CD4-positive, alpha-beta T cell treated with Interleukin-15 for 4 hours (primary cell): Measurements from ENCODE around the gene BHLHE23.
"Not testable (repeated sequence)": the region's sequence is repeated elsewhere in the genome, so short reads cannot be mapped to it uniquely, and the experiment has no call there.

ENCODE experiments used
- DNase-seq: peaks from one replicate; pipeline ENCODE4 v3.0.0-alpha.2; 2020; ENCODE audit warnings: low spot score

BHLHE23 gene

GRCh38 chr20:63043348-63044203 is 36.8 kb upstream of the BHLHE23 start:
- DNase-seq = no peak

DNA sequence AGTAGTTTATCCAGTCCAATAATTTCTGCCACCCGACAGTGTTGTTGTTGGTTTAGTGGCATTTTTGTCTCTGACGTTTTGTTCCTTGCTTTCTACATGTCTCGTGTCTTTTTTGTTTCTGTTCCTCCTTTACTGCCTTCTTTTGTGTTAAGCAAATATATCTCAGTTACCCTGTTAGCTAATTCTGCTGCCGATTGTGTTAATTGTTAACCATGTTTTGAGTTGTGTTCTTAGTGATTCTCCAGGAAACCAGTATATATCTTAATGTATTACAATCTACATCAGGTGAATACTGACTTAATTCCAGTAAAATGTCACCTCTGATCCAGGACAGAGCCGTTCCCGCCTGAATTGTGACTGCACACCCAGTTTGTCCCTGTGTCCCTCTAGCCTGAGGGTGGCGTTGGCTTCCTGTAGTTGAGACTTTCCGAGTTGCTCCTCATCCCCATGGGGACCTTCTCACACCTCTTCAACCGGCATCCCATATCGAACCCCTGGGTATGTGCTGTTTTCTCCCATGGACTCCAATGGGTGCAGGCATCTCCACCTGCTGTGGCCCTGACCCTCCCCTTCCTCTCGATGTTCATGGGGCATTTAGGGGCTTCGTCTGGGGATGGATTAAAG is 35.8 kb upstream of the BHLHE23 start:
- no peak for DNase-seq

DNA sequence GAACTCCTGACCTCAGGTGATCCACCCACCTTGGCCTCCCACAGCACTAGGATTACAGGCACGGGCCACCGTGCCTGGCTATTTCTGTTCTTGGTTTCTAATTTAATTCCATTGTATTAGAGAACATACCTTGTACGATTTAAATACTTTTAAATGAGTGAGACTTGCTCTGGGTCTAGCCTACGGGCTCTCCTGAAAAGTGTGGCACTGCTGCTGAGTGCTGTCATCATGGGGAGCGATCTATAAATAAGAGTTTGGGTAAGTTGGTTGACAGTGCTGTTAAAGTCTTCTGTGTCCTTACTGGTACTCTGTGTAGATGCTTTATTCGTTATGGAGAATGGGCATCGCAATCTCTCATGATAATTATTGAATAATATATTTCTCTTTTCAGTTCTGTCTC is 35.0 kb upstream of the BHLHE23 start:
- DNase-seq = no peak

DNA sequence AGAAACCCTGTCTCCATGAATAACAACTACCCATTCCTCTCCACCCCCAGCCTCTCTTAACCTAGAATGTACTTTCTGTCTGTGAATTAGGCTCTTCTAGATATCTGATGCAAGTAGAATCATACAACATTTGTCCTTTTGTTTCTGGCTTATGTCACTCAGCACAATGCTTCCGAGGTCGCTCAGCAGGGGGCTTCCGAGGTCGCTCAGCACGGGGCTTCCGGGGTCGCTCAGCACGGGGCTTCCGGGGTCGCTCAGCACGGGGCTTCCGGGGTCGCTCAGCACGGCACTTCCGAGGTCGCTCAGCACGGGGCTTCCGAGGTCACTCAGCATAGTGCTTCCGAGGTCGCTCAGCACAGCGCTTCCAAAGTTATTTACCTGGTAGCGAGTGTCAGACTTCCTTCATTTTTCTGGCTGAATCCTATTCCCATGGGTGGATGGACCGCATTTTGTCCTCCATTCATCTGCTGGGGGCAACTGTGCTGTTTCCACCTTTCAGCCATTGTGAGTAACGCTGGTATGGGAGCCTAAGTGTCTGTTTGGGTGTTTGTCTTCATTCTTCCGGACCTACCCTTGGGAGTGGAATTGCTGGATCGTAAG is 31.0 kb upstream of the BHLHE23 start:
- no peak for DNase-seq

GRCh38 chr20:63036291-63036690 is 29.5 kb upstream of the BHLHE23 start:
- DNase-seq = no peak

GRCh38 chr20:63035603-63036185 is 28.9 kb upstream of the BHLHE23 start:
- DNase-seq = no peak

DNA sequence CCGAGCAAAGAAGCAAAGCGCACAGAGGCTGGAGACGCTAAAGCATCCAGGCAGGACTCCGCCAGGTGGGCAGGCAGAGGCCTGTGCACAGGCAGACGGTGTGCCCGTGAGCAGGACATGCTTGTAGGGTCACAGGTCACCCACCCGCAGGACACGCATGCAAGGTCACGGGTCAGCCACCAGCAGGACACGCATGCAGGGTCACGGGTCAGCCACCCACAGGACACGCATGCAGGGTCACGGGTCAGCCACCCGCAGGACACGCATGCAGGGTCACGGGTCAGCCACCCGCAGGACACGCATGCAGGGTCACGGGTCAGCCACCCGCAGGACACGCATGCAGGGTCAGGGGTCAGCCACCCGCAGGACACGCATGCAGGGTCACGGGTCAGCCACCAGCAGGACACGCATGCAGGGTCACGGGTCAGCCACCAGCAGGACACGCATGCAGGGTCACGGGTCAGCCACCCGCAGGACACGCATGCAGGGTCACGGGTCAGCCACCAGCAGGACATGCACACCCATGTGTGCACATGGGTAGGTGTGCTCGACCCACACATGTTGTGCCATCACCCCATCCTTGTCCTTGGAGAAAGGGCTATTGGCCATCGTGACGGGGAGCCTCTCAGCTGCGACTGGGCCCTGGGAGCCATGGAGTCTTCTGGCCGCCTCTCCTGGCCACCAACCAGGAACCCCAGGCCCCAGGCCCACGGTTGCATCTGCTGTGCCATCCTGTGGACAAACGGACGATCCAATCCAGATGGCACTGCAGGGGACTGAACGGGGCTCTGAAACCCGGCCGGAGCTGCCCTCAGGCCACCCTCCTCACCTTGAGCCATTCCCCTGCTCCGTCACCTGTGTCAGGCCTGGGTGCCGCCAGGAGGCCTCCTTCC is 28.2 kb upstream of the BHLHE23 start:
- not testable (repeated sequence) for DNase-seq

DNA sequence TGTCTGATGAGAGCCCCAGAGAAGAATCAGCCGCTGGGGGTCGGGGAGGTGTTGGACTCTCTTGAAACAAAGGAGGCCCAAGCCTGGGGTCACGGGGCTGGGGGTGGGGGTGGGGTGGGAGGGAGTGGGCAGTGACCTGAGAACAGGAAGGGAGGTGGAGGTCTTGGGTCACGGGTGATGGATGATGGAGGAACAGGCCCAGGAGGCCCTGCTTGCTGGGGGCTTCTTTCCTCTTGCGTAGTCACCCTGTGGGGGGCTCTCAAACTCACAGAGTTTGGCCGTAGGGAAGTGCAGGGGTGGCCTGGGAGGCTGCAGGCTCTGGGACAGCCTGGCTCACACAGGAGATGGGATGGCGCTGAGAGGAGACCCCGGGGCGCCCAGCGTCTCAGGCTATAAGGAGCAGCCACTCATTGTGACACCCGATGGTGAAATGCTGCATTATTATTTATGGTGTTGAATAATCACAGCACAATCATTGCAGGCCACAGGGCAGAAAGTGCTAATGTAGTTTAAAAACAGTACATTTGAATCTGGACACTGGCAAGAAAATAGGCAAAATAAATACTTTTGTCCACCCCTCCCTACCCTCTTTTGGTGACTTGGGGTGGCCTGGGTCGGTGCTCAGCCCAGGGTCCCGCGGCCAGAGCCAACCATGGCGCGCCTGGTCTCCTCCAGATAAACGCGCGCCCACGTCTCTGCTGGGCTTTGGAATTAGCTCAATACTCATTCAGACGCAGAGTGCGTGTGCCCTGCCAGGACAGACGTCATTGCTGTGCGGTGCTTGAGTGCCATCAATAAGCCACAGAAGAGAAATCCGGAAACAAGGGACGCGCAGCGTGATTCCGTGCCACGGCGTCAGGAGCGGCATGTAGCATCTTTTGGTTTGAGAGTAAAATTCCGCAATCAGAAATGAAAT is 27.3 kb upstream of the BHLHE23 start:
- no peak for DNase-seq

- no peak for DNase-seq
Measured at GRCh38 chr20:63032861-63033793, 26.4 kb upstream of the BHLHE23 start.

DNA sequence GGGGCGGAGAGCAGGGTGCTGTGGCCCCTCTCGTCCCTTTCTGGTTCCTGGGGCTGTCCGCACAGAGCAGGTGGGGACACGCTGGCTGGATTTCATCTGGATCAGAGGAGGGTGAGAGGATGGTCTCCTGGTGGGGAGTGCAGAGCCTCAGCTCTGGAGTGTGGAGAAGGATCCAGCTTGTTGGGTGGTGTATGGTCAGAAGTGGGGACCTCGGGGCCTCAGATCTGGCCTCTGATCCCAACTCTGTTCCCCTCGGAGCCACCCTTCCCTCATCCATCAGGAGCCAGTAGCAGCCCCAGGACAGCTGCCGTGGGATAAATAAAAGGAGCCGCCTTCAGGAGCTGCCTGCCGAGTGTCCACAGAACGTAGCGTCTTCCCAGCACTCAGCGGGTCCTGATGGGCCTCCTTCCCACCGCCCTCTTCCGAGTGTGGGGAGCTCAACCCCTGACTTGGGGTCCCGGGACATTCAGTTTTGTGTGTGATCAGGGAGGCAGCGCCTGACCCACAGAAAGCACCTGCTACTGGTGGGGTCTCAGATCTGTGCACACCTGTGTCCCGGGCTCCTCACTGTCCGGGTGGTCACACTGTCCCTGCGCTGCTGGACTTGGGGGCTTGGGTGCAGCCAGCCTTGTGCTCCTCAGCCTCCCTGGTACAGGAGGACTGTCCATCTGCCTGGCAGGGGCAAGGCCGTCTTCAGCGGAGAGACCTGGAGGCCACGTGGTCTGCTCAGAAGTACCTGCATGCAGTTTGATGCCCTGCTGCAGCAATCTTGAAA is 25.4 kb upstream of the BHLHE23 start:
- no peak for DNase-seq

DNA sequence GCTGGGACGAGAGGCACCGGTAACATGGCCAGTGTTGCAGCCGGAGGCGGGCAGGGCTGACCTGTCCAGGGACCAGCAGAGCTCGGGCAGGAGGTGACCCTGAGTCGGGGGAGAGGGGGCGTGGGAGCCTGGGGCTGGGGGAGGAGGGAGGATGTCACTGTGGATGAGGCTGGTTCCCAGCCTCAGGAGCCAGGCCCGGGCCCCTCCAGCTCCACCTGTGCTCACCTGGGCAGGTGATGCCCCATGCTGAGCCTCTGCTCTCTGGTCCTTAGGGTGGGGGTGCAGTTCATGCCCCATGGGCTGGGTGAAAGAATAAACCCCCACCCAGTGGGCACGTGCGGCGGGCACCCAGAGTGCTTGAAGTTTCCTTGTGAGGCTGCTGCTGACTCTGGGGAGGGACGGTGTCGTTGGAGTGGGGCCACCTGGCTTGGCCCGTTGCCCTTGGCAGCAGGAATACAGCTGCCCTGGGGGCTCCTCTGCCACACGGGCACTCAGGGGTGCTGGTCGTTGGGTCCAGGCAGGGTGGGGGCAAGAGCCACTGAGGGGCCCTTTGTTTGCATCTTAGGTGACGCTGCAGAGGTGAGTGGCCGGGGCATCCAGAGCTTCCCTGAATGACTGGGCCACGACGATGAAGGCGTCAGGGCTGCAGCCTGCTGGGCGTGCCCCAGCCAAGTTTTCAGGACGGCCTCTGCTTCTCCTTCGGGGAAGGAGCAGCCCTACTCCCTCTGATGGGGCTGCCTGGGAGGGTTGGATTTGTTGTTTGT is 24.7 kb upstream of the BHLHE23 start:
- no peak for DNase-seq

GRCh38 chr20:63029358-63030121 is 22.8 kb upstream of the BHLHE23 start:
- no peak for DNase-seq

DNA sequence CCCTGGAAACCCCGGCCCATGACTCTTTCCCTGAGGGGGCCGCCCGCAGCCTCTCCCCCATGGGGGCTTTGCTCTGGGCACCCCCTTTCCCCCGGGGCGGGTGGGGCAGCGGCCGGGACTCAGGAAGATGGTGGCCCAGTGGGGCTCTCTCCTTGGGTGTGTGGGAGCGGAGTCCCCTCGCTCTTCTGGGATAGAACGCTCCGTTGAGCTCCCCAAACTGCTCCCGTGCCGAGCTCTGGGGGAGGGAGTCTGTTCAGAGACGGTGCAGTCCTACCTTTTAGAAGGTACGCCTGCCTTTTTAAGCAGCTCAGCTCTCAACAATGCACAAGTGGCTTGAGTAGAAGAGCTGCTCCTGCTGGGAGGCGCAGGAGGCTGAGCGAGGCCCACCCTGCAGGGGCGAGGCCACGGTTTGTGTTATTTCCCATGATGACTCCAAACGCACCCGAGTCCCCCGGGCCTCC is 21.7 kb upstream of the BHLHE23 start:
- DNase-seq = no peak

- no peak for DNase-seq
Measured at GRCh38 chr20:63027922-63028389, 21.2 kb upstream of the BHLHE23 start.

DNA sequence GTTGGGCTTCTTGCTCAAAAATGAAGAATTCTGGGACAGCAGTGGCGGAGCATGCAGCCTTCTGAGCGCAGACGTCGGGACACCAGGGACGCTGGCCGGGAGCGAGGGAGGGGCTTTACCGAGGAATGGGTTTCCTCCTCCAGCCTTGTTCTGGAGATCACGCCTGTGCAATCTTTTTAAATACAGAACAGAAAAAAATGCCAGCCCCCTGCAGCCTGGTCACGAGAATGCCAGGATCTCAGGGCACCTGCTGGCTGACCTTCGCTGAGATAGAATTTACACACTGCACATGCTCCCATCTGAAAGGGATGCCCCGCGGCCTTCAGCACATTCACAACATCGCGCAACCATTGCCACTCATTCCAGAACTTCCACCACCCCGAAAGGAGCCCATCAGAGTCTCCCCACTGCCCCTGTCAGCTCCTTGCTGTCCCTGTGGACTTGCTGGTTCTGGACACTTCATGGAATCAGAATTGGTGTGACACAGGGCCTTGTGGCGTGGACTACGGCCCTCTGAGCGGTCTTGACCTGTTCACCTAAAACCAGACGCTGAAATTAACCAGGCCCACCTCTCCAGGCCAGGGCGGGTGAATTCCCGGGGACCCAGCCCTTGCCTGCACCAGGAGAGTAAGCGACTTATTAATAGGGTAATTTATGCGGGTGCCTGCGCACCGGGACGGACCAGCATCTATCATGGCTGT is 20.6 kb upstream of the BHLHE23 start:
- no peak for DNase-seq

- no peak for DNase-seq
Measured at GRCh38 chr20:63026582-63027165, 19.9 kb upstream of the BHLHE23 start.
